Calu3 (cell line): ENCODE measurements around the gene LIN28B. TPM values are rescaled to one million over a fixed set of nuclear protein-coding genes. Genes with fewer than 3 reads are reported as not detected.

ENCODE experiments used
- BruUV-seq: library from RNA; stranded (reverse); fragments of 400-500 nt; replicated peaks from 2 replicates; lab custom pipeline; 2021; lab: Mats Ljungman, UMichigan
- CTCF ChIA-PET: fragments of 300-600 bp; sonication (Branson Sonifier 250); formaldehyde crosslinking; loops from one replicate; lab custom pipeline; 2022; ENCODE audit warnings: antibody characterized with exemption; lab: Charles Lee
- DNase-seq: peaks from one replicate; pipeline ENCODE4 v3.0.0; 2022
- H3K27ac Mint-ChIP-seq: one replicate; pipeline ENCODE4 v1.8.0; 2022; ENCODE audit warnings: mixed read lengths; ENCODE audit not compliant: unreplicated experiment
- H3K27me3 Mint-ChIP-seq: one replicate; pipeline ENCODE4 v1.8.0; 2022; ENCODE audit warnings: mixed read lengths; ENCODE audit not compliant: unreplicated experiment
- H3K36me3 Mint-ChIP-seq: one replicate; pipeline ENCODE4 v1.8.0; 2022; ENCODE audit warnings: mild to moderate bottlenecking, moderate library complexity, mixed read lengths; ENCODE audit not compliant: insufficient read depth, unreplicated experiment
- H3K4me1 Mint-ChIP-seq: one replicate; pipeline ENCODE4 v1.8.0; 2022; ENCODE audit warnings: mild to moderate bottlenecking, low read depth, mixed read lengths; ENCODE audit not compliant: unreplicated experiment
- H3K4me3 Mint-ChIP-seq: one replicate; pipeline ENCODE4 v1.8.0; 2022; ENCODE audit warnings: mild to moderate bottlenecking, low read depth, moderate library complexity, mixed read lengths; ENCODE audit not compliant: unreplicated experiment
- H3K9me3 Mint-ChIP-seq: one replicate; pipeline ENCODE4 v1.8.0; 2022; ENCODE audit warnings: low read depth, mixed read lengths; ENCODE audit not compliant: unreplicated experiment
- intact Hi-C: fragments of 100-400 bp; cut with micrococcal nuclease; formaldehyde crosslinking; loops from one replicate; pipeline ENCODE4 v1.10.0; 2022; ENCODE audit not compliant: unreplicated experiment
- total RNA-seq: library from RNA; stranded (reverse); gene quantifications from 2 replicates; pipeline ENCODE4 v1.2.3, GENCODE V29; 2022
- TF ChIP-seq, protein P1 (sequence below): fragments of 200-600 bp; IDR thresholded peaks from one replicate; pipeline ENCODE4 v1.8.0; 2022; ENCODE audit warnings: antibody characterized with exemption; ENCODE audit not compliant: unreplicated experiment

LIN28B gene
- total RNA-seq, 1 experiment from 2014 or later = not detected

DNA sequence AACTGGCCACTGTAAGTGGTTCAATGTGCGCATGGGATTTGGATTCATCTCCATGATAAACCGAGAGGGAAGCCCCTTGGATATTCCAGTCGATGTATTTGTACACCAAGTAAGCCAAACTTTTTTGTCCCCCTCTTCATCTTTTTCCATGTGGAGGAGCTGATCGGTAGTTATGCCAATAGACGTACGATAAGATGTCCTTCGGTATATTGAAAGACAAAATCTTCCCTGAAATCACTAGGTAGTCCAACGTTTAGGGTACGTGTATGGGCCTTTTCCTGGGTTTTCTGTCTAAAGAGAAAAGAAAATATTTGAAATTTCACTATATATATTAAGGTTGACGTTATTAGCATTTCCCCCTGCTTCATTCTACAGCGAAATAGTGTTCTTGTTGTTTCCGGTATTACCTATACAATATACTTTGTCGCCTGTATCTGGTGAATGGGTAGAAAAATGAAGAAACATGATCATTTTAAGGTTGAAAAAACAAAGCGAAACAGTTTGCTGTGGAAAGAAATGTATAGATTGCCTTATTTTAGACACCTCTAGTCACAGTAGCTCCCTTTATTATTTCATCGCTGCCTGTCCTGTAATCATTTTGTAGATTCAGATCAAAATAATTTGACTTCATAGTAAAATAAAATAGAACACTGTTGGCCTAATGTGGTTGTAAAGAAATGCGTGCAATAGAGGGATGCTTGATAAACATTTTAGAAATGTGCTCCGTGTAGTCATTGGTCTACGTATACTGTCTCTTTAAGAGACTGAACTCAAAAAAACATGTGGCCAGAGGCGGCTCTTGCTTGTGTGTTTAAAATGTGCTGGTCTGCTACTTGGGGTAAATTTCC, 1.5 kb downstream of the LIN28B start:
- H3K4me1 Mint-ChIP-seq = no peaks in the 10 kb centered on the region
- peaks cover under 1% of the 10 kb centered on the region for H3K9me3 Mint-ChIP-seq
- no peak for DNase-seq
- no peaks in the 10 kb centered on the region for H3K36me3 Mint-ChIP-seq
- no peak overlapping the region for H3K4me3 Mint-ChIP-seq
- TF ChIP-seq, protein P1, sequence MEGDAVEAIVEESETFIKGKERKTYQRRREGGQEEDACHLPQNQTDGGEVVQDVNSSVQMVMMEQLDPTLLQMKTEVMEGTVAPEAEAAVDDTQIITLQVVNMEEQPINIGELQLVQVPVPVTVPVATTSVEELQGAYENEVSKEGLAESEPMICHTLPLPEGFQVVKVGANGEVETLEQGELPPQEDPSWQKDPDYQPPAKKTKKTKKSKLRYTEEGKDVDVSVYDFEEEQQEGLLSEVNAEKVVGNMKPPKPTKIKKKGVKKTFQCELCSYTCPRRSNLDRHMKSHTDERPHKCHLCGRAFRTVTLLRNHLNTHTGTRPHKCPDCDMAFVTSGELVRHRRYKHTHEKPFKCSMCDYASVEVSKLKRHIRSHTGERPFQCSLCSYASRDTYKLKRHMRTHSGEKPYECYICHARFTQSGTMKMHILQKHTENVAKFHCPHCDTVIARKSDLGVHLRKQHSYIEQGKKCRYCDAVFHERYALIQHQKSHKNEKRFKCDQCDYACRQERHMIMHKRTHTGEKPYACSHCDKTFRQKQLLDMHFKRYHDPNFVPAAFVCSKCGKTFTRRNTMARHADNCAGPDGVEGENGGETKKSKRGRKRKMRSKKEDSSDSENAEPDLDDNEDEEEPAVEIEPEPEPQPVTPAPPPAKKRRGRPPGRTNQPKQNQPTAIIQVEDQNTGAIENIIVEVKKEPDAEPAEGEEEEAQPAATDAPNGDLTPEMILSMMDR = no peak
- CTCF ChIA-PET = no interaction called here
- no TSS peak for BruUV-seq
- no peak overlapping the region for H3K27ac Mint-ChIP-seq
- peaks cover under 1% of the 10 kb centered on the region for H3K27me3 Mint-ChIP-seq
- intact Hi-C loops = no loop called here

DNA sequence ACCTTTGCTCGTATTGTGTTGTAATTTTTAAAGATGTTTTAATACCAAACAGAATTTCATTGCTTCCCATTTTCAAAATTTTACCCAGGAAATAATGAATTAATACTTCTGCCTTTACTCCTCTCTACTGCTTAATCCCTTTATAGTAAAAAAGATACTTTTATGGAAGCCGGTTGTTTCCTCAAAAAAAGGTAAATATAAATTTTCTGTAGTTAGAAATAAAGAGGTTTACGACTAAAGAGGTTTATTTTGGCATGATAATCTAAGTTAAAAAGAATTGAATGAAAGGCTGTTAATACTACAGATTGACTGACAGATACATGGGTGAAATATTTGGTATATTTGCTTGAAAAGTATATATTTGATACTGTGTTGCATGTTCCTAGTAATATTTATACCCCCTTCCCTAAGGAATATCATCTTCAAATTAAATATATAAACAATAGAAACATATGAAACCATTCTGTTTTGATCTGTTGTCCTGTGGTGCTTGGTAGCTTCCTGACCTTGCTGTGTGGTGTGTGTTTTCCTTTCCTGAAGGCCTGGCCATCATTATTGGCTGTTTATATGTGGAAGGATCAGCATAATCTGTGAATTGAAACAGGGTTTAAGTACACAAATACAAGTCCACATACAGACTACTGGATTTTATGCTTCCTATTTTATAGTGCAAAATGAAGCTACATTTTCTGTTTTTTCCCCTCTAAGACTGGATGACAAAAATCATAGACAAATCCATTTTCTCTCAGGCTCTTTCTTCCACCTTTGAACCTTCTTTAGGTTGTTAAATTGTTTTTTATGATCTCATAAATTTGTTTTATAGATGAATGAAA, 2.3 kb downstream of the LIN28B start:
- TF ChIP-seq, protein P1 = no peak
- H3K9me3 Mint-ChIP-seq = no peaks in the 10 kb centered on the region
- no peaks in the 10 kb centered on the region for H3K36me3 Mint-ChIP-seq
- H3K4me3 Mint-ChIP-seq = no peak overlapping the region
- no TSS peak for BruUV-seq
- intact Hi-C loops = no loop called here
- H3K4me1 Mint-ChIP-seq = no peaks in the 10 kb centered on the region
- CTCF ChIA-PET = no interaction called here
- DNase-seq = no peak
- H3K27ac Mint-ChIP-seq = no peak overlapping the region
- no peaks in the 10 kb centered on the region for H3K27me3 Mint-ChIP-seq

DNA sequence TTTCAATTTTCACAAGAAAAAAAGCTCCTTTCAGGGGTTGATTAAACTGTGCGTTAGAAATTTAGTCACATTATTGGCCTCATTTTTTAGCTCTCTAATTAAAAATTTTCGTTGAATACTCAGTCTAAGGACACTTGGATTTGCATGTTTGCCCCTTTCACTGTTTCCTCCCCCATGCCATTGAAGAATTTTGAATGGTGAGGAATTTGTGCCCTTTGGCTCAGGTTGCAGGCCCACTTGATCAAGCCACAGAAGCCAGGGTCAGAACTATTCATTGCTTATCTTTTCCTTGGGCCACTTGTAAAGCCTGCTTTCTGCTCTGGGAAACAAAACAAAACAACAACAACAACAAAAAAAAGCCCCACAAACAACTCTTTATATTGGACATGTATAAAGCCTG, 12.2 kb downstream of the LIN28B start:
- Mint-ChIP-seq H3K36me3 (no peaks in the 10 kb centered on the region), H3K27me3 (no peaks in the 10 kb centered on the region), H3K9me3 (no peaks in the 10 kb centered on the region), H3K27ac (no peak overlapping the region), H3K4me1 (no peaks in the 10 kb centered on the region), H3K4me3 (no peak overlapping the region)
- CTCF ChIA-PET = no interaction called here
- BruUV-seq = no TSS peak
- intact Hi-C loops = no loop called here
- TF ChIP-seq, protein P1 = no peak
- DNase-seq = no peak

DNA sequence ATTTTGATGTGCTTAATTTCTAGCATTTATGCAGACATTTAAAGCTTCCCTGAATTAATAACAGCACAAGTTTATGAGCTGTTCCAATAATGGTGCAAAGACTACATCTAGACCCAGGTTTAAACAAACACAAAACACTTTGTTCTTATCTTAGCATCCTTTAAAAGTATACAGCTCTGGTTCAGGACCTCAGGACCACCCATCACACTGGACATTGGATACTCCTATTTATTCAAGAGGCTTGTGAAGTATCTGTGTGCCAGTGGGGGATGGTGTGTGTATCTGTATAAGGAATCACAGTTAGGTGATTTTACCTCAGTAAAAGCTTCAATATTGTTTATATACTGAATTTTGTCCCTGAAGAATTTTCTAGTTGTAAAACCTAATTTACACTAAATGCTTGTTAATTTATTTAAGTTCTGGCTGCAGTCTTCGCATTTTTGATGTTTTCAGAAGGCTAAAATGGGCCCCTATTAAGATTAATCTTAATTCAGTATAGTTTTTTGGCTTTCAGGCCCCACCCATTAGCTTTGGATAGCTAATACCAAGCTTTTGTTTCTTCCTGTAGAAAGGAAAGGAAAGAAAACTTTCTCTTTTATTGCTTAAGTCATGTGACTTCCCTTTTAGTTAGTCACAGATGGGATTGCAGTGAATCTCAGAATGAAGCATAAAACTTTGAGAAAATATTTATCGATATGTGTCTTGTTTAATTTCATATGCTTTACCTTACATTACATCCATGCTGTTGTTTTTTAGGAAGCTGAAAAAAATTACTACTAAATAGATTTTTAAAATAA, 13.1 kb downstream of the LIN28B start:
- no TSS peak for BruUV-seq
- Mint-ChIP-seq H3K4me3 (no peak overlapping the region), H3K27ac (no peak overlapping the region), H3K27me3 (no peaks in the 10 kb centered on the region), H3K36me3 (no peaks in the 10 kb centered on the region), H3K9me3 (no peaks in the 10 kb centered on the region), H3K4me1 (no peaks in the 10 kb centered on the region)
- CTCF ChIA-PET = interaction anchor here (0.6 kb wide), 2 partner anchors 40 to 180 kb away, joined by 3 read pairs; no protein-coding TSS in a partner anchor
- TF ChIP-seq, protein P1 = no peak
- intact Hi-C loops = no loop called here
- DNase-seq = no peak
